H1 (cell line): Measurements from ENCODE around the gene PRXL2A. TPM values are rescaled to one million over a fixed set of nuclear protein-coding genes. Genes with fewer than 3 reads are reported as not detected.

ENCODE experiments used
- BRCA1 ChIP-seq: IDR thresholded peaks from 2 replicates; pipeline ENCODE4 v1.6.1; 2012; ENCODE audit warnings: low read depth, low read length, improper control_type of control experiment
- CEBPB ChIP-seq: IDR thresholded peaks from 2 replicates; pipeline ENCODE4 v1.6.1; 2012; ENCODE audit warnings: low read depth, low read length
- CHD1 ChIP-seq: IDR thresholded peaks from 2 replicates; pipeline ENCODE4 v1.6.1; 2012; ENCODE audit warnings: low read depth, low read length, improper control_type of control experiment
- KDM4A ChIP-seq: IDR thresholded peaks from one replicate; pipeline ENCODE4 v1.7.1; 2012; ENCODE audit warnings: low read depth, mild to moderate bottlenecking, moderate library complexity, low read length, inconsistent platforms; ENCODE audit not compliant: severe bottlenecking
- POLR2A ChIP-seq, 2 experiments: IDR thresholded peaks; 1 replicate in 1 of 2; 2 replicates in 1 of 2; pipeline ENCODE4 v1.6.1; 2011; ENCODE audit warnings: low read depth in 2 of 2, low read length in 2 of 2, mild to moderate bottlenecking in 2 of 2; ENCODE audit errors: control extremely low read depth in 1 of 2
- POLR2AphosphoS5 ChIP-seq: IDR thresholded peaks from 2 replicates; pipeline ENCODE4 v1.6.1; 2011; ENCODE audit warnings: low read depth, low read length
- POU5F1 ChIP-seq: IDR thresholded peaks from 2 replicates; pipeline ENCODE4 v1.6.1; 2011; ENCODE audit warnings: low read depth, mild to moderate bottlenecking, low read length, moderate library complexity
- RAD21 ChIP-seq, 2 experiments: IDR thresholded peaks in 1 of 2; conservative IDR thresholded peaks in 1 of 2; 2 replicates each; pipeline ENCODE4 v1.6.1; 2011; ENCODE audit warnings: low read depth in 2 of 2, low read length in 2 of 2, improper control_type of control experiment in 1 of 2, inconsistent platforms in 1 of 2, mild to moderate bottlenecking in 1 of 2, moderate library complexity in 1 of 2
- RBBP5 ChIP-seq: IDR thresholded peaks from 2 replicates; pipeline ENCODE4 v1.7.1; 2012; ENCODE audit warnings: low read depth, mild to moderate bottlenecking, inconsistent platforms, low read length, moderate library complexity, borderline replicate concordance
- RNF2 ChIP-seq: fragments of 200-900, 300-1000 bp; sonication (generic); IDR thresholded peaks from 2 replicates; pipeline ENCODE4 v1.7.1; 2016; ENCODE audit warnings: borderline replicate concordance, low read depth, mild to moderate bottlenecking, antibody characterized with exemption, low read length; ENCODE audit not compliant: poor library complexity, severe bottlenecking; ENCODE audit errors: missing control alignments
- RXRA ChIP-seq: IDR thresholded peaks from 2 replicates; pipeline ENCODE4 v1.6.1; 2011; ENCODE audit warnings: low read depth, mild to moderate bottlenecking, low read length, moderate library complexity; ENCODE audit not compliant: insufficient read depth
- SIN3A ChIP-seq, 2 experiments: IDR thresholded peaks in 1 of 2; conservative IDR thresholded peaks in 1 of 2; 2 replicates each; pipeline ENCODE4 v1.6.1; 2011 to 2012; ENCODE audit warnings: low read length in 2 of 2, improper control_type of control experiment in 1 of 2, low read depth in 1 of 2, mild to moderate bottlenecking in 1 of 2
- SP1 ChIP-seq: IDR thresholded peaks from 2 replicates; pipeline ENCODE4 v1.6.1; 2011; ENCODE audit warnings: low read depth, low read length
- SP2 ChIP-seq: IDR thresholded peaks from 2 replicates; pipeline ENCODE4 v1.6.1; 2012; ENCODE audit warnings: mild to moderate bottlenecking, low read length, inconsistent platforms
- SP4 ChIP-seq: IDR thresholded peaks from 2 replicates; pipeline ENCODE4 v1.6.1; 2012; ENCODE audit warnings: low read length, inconsistent platforms
- TAF1 ChIP-seq: IDR thresholded peaks from 2 replicates; pipeline ENCODE4 v1.6.1; 2011; ENCODE audit warnings: mild to moderate bottlenecking, low read depth, low read length
- TAF7 ChIP-seq: optimal IDR thresholded peaks from 2 replicates; pipeline ENCODE3; 2011; ENCODE audit warnings: low read depth, mild to moderate bottlenecking, inconsistent platforms, low read length, moderate library complexity, borderline replicate concordance
- TBP ChIP-seq: IDR thresholded peaks from 2 replicates; pipeline ENCODE4 v1.6.1; 2011; ENCODE audit warnings: low read depth, low read length, improper control_type of control experiment
- TCF12 ChIP-seq: IDR thresholded peaks from 2 replicates; pipeline ENCODE4 v1.6.1; 2011; ENCODE audit warnings: low read depth, mild to moderate bottlenecking, low read length
- TEAD4 ChIP-seq: IDR thresholded peaks from 2 replicates; pipeline ENCODE4 v1.6.1; 2012; ENCODE audit warnings: low read depth, low read length, inconsistent platforms, mixed read lengths
- YY1 ChIP-seq: IDR thresholded peaks from 2 replicates; pipeline ENCODE4 v1.6.1; 2011; ENCODE audit warnings: low read depth, mild to moderate bottlenecking, low read length
- polyA plus RNA-seq, 7 experiments: library from polyadenylated mRNA; depleted of rRNA in 3 of 7; stranded (reverse) in 5 of 7; unstranded in 2 of 7; fragments of >200 nt in 5 of 7; fragments of 200-250 nt in 2 of 7; gene quantifications; 1 replicate in 5 of 7; 2 replicates in 1 of 7; 4 replicates in 1 of 7; pipeline versions ENCODE4 v1.2.1 to v1.2.3, GENCODE V29; 2011 to 2013; ENCODE audit warnings: missing spikeins in 2 of 7, mixed read lengths in 2 of 7
- total RNA-seq: library from RNA; stranded (reverse); fragmentation: NEBNext Ultra II Directional; extraction: Animal tissue kit (Norgen Biotek cat#: 25700); gene quantifications from 2 replicates; pipeline ENCODE4 v1.2.1, GENCODE V29; 2021
- TF ChIP-seq, protein P1 (sequence below), 3 experiments: IDR thresholded peaks; 1 replicate in 2 of 3; 2 replicates in 1 of 3; pipeline versions ENCODE4 v1.5.1 to v1.6.1; 2011; ENCODE audit warnings: low read length in 3 of 3, mild to moderate bottlenecking in 3 of 3, inconsistent platforms in 2 of 3, low read depth in 1 of 3, moderate library complexity in 1 of 3; ENCODE audit not compliant: insufficient read depth in 1 of 3; ENCODE audit errors: control extremely low read depth in 1 of 3

The PRXL2A gene
- total and polyA plus RNA-seq, 2 of the 8 experiments (the other 6 are each of a cell fraction or from before 2014, with no cell fraction given): 13.4 to 58.3 TPM

GRCh38 chr10:80464557-80465450, 56.5 kb downstream of the PRXL2A start (continued):
- TF ChIP-seq BRCA1 (no peak), SP4 (no peak), TAF7 (no peak), RNF2 (no peak), TAF1 (peak; percentile 48), CHD1 (no peak), YY1 (0 out of 2 replicates have a peak, but pooled peaks have one; percentile 34), CEBPB (no peak), SP1 (peak; percentile 79), POLR2AphosphoS5 (peak; percentile 73), RBBP5 (0 out of 2 replicates have a peak, but pooled peaks have one; percentile 29), SIN3A (conservative IDR thresholded peaks at IDR 0.05 in 1 of 2, IDR thresholded peaks at IDR 0.05 in 1 of 2; ENCODE audit: low read depth in 1 of 2, low read length in 2 of 2) (0 out of 4 replicates have a peak, but pooled peaks of 1 of the 2 experiments have one; percentile 54), RAD21 (IDR thresholded peaks at IDR 0.05 in 1 of 2, conservative IDR thresholded peaks at IDR 0.05 in 1 of 2; ENCODE audit: low read depth in 2 of 2, low read length in 2 of 2) (no peak), SP2 (no peak), RXRA (no peak), TEAD4 (no peak), KDM4A (no peak), TBP (0 out of 2 replicates have a peak, but pooled peaks have one; percentile 9), POLR2A (IDR thresholded peaks at IDR 0.05; ENCODE audit: control extremely low read depth in 1 of 2, low read depth in 2 of 2, low read length in 2 of 2) (peak in 1 of 2 experiments; percentile 75; a peak in 2 of 3 replicates), POU5F1 (no peak), TCF12 (no peak)
- TF ChIP-seq, protein P1, sequence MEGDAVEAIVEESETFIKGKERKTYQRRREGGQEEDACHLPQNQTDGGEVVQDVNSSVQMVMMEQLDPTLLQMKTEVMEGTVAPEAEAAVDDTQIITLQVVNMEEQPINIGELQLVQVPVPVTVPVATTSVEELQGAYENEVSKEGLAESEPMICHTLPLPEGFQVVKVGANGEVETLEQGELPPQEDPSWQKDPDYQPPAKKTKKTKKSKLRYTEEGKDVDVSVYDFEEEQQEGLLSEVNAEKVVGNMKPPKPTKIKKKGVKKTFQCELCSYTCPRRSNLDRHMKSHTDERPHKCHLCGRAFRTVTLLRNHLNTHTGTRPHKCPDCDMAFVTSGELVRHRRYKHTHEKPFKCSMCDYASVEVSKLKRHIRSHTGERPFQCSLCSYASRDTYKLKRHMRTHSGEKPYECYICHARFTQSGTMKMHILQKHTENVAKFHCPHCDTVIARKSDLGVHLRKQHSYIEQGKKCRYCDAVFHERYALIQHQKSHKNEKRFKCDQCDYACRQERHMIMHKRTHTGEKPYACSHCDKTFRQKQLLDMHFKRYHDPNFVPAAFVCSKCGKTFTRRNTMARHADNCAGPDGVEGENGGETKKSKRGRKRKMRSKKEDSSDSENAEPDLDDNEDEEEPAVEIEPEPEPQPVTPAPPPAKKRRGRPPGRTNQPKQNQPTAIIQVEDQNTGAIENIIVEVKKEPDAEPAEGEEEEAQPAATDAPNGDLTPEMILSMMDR (IDR thresholded peaks at IDR 0.05; ENCODE audit: control extremely low read depth in 1 of 3, insufficient read depth in 1 of 3, low read depth in 1 of 3, low read length in 3 of 3): no peak
